HepG2 (cell line): ENCODE measurements around the gene ATP11A. TPM values are rescaled to one million over a fixed set of nuclear protein-coding genes. Genes with fewer than 3 reads are reported as not detected.

Experiments
- CEBPG ChIP-seq: IDR thresholded peaks from 2 replicates; pipeline ENCODE4 v1.6.1; 2016
- EP300 ChIP-seq, 3 experiments: sonication (generic) in 1 of 3; formaldehyde crosslinking in 1 of 3; IDR thresholded peaks; 2 replicates each; pipeline versions ENCODE4 v1.5.1 to v1.6.1; 2011 to 2020; ENCODE audit warnings: low read depth in 2 of 3, low read length in 2 of 3, borderline replicate concordance in 1 of 3, improper control_type of control experiment in 1 of 3, mild to moderate bottlenecking in 1 of 3, missing genetic modification reagents in 1 of 3, moderate library complexity in 1 of 3
- IKZF4 ChIP-seq: sonication (generic); formaldehyde crosslinking; IDR thresholded peaks from 2 replicates; pipeline ENCODE4 v1.5.1; 2020; ENCODE audit warnings: borderline replicate concordance, mild to moderate bottlenecking, low read depth, missing genetic modification reagents; ENCODE audit errors: not compliant biosample characterization
- KDM5B ChIP-seq: sonication (generic); formaldehyde crosslinking; IDR thresholded peaks from 2 replicates; pipeline ENCODE4 v1.4.0; 2020; ENCODE audit warnings: missing genetic modification reagents, mild to moderate bottlenecking, borderline replicate concordance
- KMT2A ChIP-seq: sonication (generic); formaldehyde crosslinking; IDR thresholded peaks from 2 replicates; pipeline ENCODE4 v1.4.0; 2020; ENCODE audit warnings: missing genetic modification reagents
- ZBTB14 ChIP-seq: sonication (generic); formaldehyde crosslinking; IDR thresholded peaks from 2 replicates; pipeline ENCODE4 v1.4.0; 2020; ENCODE audit warnings: missing genetic modification reagents
- ZNF143 ChIP-seq: sonication (generic); formaldehyde crosslinking; IDR thresholded peaks from 2 replicates; pipeline ENCODE4 v1.4.0; 2020; ENCODE audit warnings: missing genetic modification reagents
- ZNF205 ChIP-seq: IDR thresholded peaks from 2 replicates; pipeline ENCODE4 v1.6.1; 2018; ENCODE audit warnings: missing biosample characterization, missing genetic modification reagents
- ZNF232 ChIP-seq: sonication (generic); formaldehyde crosslinking; IDR thresholded peaks from 2 replicates; pipeline ENCODE4 v1.4.0; 2020; ENCODE audit warnings: missing genetic modification reagents, borderline replicate concordance
- ZNF24 ChIP-seq: fragments of 450-650 bp; IDR thresholded peaks from 2 replicates; pipeline ENCODE4 v1.6.1; 2017; ENCODE audit warnings: antibody characterized with exemption, mild to moderate bottlenecking
- ZNF296 ChIP-seq: sonication (generic); formaldehyde crosslinking; conservative IDR thresholded peaks from 2 replicates; pipeline ENCODE4 v1.5.0; 2020; ENCODE audit warnings: mild to moderate bottlenecking, missing genetic modification reagents
- ZNF3 ChIP-seq: IDR thresholded peaks from 2 replicates; pipeline ENCODE4 v1.7.0; 2017; ENCODE audit warnings: inconsistent platforms
- ZNF331 ChIP-seq: sonication (generic); formaldehyde crosslinking; IDR thresholded peaks from 2 replicates; pipeline ENCODE4 v1.4.0; 2020; ENCODE audit warnings: missing genetic modification reagents
- ZNF652 ChIP-seq: IDR thresholded peaks from 2 replicates; pipeline ENCODE4 v1.6.1; 2016; ENCODE audit warnings: low read depth, borderline replicate concordance
- ZNF792 ChIP-seq: IDR thresholded peaks from 2 replicates; pipeline ENCODE4 v1.6.1; 2016
- ZZZ3 ChIP-seq: sonication (generic); formaldehyde crosslinking; IDR thresholded peaks from 2 replicates; pipeline ENCODE4 v1.4.0; 2020; ENCODE audit warnings: missing genetic modification reagents, mild to moderate bottlenecking, borderline replicate concordance
- polyA plus RNA-seq, 8 experiments: library from polyadenylated mRNA; depleted of rRNA in 3 of 8; stranded (reverse) in 7 of 8; unstranded in 1 of 8; fragments of >200 nt; fragmentation: Illumina TruSeq in 4 of 8; extraction: Trizol in 4 of 8; gene quantifications; 2 replicates each; pipeline versions ENCODE4 v1.2.1 to v1.2.3, GENCODE V29; 2011 to 2016; ENCODE audit warnings: low read depth in 4 of 8, missing spikeins in 1 of 8, mixed read lengths in 1 of 8; ENCODE audit not compliant: insufficient read depth in 1 of 8
- total RNA-seq, 5 experiments: library from RNA; depleted of rRNA; stranded (reverse); fragments of >200 nt; fragmentation: Illumina TruSeq; extraction: Trizol; gene quantifications; 2 replicates each; pipeline ENCODE4 v1.2.3, GENCODE V29; 2016; ENCODE audit warnings: low read depth in 1 of 5
- TF ChIP-seq, protein P1 (sequence below): sonication (generic); formaldehyde crosslinking; IDR thresholded peaks from 2 replicates; pipeline ENCODE4 v1.4.0; 2020; ENCODE audit warnings: mild to moderate bottlenecking, missing genetic modification reagents, borderline replicate concordance
- TF ChIP-seq, protein P2 (sequence below): sonication (generic); formaldehyde crosslinking; conservative IDR thresholded peaks from 2 replicates; pipeline ENCODE4 v1.4.0; 2020; ENCODE audit warnings: mild to moderate bottlenecking, missing genetic modification reagents, moderate library complexity
- TF ChIP-seq, protein P3 (sequence below): sonication (generic); formaldehyde crosslinking; IDR thresholded peaks from 2 replicates; pipeline ENCODE4 v1.8.1; 2023; ENCODE audit warnings: missing genetic modification reagents, mild to moderate bottlenecking, borderline replicate concordance

The ATP11A gene
- total and polyA plus RNA-seq, 2 of the 13 experiments (the other 11 are each of a cell fraction or from before 2014, with no cell fraction given): 18.4 to 20.1 TPM

DNA sequence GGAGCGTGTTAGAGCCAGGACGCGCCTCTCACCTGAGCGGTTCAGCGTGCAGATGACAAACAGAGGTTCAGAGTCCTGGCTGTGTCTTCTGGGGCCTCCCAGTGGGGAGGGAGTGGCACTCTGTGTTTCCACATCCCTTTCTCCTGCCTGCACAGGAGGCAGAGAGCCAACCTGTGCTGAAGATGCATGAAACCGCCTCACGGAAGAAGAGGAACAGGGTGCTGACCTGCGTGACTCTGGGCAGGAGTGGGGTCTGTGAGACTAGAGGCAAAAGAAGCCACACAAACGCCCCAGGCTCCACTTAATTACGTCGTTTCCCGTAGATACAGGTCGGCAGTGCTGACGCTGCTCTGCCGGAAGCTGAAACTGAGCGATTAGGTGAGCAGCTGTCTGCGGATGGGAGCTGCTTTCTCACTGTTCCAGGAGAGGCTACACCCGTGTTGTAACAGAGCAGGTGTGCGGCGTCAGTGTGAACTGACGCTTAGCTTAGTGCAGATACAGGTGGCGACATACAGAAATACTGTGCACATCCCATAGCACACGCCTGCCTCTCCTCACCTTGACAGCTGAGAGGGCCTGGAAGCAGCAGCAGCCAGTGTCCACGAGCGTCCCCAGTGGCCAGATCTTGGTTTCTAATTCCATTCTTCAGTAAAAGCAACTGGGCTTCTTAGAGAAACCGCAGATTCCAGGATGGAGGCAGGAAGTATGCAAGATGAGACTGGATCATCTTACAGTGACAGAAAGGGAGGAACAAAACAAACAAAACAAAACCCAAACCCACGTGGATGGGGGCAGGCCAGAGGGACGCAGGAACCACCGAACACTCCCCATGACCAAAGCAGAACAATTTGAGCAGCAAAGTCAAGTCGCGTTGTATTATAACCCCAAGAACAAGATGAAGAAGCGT is 241.4 kb downstream of the ATP11A start (continued):
- TF ChIP-seq ZNF331: peak; percentile 51; the same call in 1 of the 2 replicates
- TF ChIP-seq ZNF143 (CRISPR knock-in tag): no peak
- no peak; the same call in 1 of the 2 replicates for TF ChIP-seq ZZZ3 (CRISPR knock-in tag)
- peak; percentile 18; the same call in 1 of the 2 replicates for TF ChIP-seq ZNF652 (CRISPR knock-in tag)
- TF ChIP-seq IKZF4 (CRISPR knock-in tag): no peak
- TF ChIP-seq, protein P1, sequence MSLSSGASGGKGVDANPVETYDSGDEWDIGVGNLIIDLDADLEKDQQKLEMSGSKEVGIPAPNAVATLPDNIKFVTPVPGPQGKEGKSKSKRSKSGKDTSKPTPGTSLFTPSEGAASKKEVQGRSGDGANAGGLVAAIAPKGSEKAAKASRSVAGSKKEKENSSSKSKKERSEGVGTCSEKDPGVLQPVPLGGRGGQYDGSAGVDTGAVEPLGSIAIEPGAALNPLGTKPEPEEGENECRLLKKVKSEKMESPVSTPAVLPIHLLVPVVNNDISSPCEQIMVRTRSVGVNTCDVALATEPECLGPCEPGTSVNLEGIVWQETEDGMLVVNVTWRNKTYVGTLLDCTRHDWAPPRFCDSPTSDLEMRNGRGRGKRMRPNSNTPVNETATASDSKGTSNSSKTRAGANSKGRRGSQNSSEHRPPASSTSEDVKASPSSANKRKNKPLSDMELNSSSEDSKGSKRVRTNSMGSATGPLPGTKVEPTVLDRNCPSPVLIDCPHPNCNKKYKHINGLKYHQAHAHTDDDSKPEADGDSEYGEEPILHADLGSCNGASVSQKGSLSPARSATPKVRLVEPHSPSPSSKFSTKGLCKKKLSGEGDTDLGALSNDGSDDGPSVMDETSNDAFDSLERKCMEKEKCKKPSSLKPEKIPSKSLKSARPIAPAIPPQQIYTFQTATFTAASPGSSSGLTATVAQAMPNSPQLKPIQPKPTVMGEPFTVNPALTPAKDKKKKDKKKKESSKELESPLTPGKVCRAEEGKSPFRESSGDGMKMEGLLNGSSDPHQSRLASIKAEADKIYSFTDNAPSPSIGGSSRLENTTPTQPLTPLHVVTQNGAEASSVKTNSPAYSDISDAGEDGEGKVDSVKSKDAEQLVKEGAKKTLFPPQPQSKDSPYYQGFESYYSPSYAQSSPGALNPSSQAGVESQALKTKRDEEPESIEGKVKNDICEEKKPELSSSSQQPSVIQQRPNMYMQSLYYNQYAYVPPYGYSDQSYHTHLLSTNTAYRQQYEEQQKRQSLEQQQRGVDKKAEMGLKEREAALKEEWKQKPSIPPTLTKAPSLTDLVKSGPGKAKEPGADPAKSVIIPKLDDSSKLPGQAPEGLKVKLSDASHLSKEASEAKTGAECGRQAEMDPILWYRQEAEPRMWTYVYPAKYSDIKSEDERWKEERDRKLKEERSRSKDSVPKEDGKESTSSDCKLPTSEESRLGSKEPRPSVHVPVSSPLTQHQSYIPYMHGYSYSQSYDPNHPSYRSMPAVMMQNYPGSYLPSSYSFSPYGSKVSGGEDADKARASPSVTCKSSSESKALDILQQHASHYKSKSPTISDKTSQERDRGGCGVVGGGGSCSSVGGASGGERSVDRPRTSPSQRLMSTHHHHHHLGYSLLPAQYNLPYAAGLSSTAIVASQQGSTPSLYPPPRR (CRISPR knock-in tag): 0 out of 2 replicates have a peak, but pooled peaks have one; percentile 27
- TF ChIP-seq, protein P2, sequence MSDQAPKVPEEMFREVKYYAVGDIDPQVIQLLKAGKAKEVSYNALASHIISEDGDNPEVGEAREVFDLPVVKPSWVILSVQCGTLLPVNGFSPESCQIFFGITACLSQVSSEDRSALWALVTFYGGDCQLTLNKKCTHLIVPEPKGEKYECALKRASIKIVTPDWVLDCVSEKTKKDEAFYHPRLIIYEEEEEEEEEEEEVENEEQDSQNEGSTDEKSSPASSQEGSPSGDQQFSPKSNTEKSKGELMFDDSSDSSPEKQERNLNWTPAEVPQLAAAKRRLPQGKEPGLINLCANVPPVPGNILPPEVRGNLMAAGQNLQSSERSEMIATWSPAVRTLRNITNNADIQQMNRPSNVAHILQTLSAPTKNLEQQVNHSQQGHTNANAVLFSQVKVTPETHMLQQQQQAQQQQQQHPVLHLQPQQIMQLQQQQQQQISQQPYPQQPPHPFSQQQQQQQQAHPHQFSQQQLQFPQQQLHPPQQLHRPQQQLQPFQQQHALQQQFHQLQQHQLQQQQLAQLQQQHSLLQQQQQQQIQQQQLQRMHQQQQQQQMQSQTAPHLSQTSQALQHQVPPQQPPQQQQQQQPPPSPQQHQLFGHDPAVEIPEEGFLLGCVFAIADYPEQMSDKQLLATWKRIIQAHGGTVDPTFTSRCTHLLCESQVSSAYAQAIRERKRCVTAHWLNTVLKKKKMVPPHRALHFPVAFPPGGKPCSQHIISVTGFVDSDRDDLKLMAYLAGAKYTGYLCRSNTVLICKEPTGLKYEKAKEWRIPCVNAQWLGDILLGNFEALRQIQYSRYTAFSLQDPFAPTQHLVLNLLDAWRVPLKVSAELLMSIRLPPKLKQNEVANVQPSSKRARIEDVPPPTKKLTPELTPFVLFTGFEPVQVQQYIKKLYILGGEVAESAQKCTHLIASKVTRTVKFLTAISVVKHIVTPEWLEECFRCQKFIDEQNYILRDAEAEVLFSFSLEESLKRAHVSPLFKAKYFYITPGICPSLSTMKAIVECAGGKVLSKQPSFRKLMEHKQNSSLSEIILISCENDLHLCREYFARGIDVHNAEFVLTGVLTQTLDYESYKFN (CRISPR knock-in tag): peak; percentile 74
- no peak for TF ChIP-seq ZNF792 (CRISPR knock-in tag)
- TF ChIP-seq, protein P3, sequence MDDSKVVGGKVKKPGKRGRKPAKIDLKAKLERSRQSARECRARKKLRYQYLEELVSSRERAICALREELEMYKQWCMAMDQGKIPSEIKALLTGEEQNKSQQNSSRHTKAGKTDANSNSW (CRISPR knock-in tag): no peak
- TF ChIP-seq ZNF232 (CRISPR knock-in tag): peak; percentile 32; the same call in 1 of the 2 replicates
- TF ChIP-seq CEBPG: no peak; the same call in 1 of the 2 replicates
- TF ChIP-seq ZBTB14 (CRISPR knock-in tag): no peak
- TF ChIP-seq KDM5B (CRISPR knock-in tag): no peak
- no peak for TF ChIP-seq ZNF24
- no peak for TF ChIP-seq ZNF3 (CRISPR knock-in tag)
- no peak for TF ChIP-seq EP300 (IDR thresholded peaks at IDR 0.05; ENCODE audit: low read depth in 2 of 2, low read length in 2 of 2)
- no peak for TF ChIP-seq EP300 (CRISPR knock-in tag; IDR thresholded peaks at IDR 0.05; ENCODE audit: borderline replicate concordance)
- no peak for TF ChIP-seq ZNF296 (CRISPR knock-in tag)
- TF ChIP-seq KMT2A: peak; percentile 70
- TF ChIP-seq ZNF205 (CRISPR knock-in tag): no peak
